HG03469 (cell line): Measurements from ENCODE around the gene FAR1.
A peak's percentile ranks its signal among the peaks of the same experiment; 100 is the strongest.
"Not testable (repeated sequence)": the region's sequence is repeated elsewhere in the genome, so short reads cannot be mapped to it uniquely, and the experiment has no call there.

ENCODE experiments used
- ATAC-seq: cut with Tn5 transposase; IDR thresholded peaks from one replicate; pipeline ENCODE4 v1.9.1; 2021; ENCODE audit warnings: mild to moderate bottlenecking, moderate library complexity, moderate number of reproducible peaks; ENCODE audit not compliant: unreplicated experiment

FAR1 gene

DNA sequence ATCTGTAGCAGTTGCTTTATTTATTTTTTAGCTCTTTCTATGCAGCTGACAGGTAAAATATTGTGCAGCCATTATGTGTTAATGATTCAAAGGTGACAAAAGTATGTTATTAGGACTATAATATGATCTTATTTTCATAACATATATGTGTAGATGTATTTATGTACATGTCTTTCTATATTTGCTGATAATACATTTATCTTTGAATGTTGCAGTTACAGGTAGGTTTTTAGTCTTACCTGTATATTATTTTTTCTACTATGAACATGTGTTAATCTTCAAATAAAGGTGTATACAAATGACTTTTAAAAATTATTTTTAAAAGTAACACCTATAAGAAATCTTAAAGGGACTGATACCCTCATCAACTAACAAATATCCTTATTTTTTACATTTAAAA is 33.6 kb downstream of the FAR1 start:
- no peak for ATAC-seq

DNA sequence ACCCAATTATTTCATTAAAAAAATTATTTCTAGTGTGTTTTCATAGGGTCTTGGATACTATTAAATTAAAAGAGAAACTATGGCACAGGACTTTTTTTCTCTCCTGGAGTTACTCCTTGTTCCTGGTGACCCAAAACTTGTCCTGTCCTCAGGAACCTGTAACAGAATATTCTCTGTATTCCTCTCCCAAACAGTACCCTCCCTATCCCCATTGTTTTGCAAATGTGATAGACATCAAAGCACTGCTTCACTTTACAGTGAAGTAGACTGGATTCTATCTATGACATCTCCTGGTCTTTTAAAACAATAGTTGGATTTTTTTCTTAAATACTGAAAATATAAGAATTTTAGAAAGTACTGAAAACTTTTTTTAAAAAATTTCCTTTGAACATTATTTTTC is 37.2 kb downstream of the FAR1 start:
- ATAC-seq = no peak

DNA sequence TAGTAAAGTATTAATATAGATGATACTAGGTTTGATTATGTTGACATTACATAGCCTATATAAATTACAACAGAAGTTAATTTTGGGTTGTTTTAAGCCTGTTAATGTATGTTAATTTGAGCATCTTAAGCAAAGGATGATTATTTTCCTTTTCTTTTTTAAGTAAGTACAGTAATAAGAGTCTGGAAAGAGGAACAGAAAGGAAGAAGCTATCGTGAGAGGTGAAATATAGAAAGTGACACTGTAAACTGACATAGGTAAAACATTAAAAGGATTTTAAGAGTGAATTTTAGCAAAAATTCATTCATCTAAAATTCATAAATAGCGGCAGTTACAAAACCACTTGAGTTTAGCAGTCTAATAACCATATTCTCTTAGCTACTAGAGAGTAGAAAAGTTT is 45.5 kb downstream of the FAR1 start:
- peak; percentile 49 for ATAC-seq

DNA sequence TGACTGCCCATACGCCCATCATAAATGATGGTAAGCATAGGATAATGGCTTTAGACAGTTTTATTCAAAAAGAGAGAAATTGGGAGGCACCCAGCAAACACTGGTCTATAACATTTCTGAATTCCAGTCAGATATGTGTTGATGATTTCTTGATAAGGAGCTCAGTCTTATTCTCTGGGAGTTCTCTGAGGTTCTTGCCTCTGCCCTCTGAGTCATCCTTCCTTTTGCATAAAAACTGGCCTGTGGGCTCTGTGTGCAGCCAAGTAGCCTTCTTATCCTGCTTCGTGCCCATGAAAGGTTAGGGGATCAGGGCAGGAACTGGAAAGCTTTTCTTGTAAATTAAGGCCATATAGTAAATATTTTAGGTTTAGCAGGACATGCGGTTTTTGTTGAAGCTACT is 48.9 kb downstream of the FAR1 start:
- no peak for ATAC-seq

DNA sequence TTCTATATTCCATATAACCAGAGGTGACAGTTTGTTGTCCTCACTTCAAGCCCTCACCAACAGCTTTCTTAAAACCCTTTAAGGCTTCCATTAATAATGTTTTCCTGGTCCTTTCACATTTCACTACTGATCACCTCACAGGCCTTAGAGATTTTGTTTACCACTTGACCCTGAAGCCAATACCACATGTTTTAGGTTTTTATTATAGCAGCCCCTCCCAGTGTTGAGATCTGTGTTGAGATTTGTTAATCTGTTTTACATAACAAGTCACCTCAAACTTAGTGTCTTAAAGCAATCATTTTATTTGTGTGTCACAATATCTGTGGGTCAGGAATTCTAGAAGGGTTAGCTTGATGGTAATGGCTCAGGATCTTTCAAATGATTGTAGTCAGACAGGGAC is 49.9 kb downstream of the FAR1 start:
- no peak for ATAC-seq

DNA sequence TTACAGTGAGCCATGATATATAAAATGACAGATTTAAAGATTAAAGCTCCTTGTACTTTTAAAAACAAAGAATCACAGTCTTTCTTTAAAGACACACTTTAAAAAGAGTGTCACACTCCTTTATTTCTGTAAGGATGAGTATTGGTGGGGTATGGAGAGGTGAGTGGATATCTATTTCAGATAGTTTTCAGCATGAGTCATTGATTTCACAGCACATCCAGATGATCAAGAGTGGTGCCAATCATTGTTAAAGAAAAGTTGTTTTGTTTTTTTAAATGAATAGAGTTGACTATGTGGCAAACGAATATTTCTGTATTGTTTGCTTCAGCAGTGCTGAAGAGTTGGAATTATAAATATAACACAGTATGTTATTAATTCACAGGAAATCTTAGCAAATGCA is 52.5 kb downstream of the FAR1 start:
- ATAC-seq = no peak

DNA sequence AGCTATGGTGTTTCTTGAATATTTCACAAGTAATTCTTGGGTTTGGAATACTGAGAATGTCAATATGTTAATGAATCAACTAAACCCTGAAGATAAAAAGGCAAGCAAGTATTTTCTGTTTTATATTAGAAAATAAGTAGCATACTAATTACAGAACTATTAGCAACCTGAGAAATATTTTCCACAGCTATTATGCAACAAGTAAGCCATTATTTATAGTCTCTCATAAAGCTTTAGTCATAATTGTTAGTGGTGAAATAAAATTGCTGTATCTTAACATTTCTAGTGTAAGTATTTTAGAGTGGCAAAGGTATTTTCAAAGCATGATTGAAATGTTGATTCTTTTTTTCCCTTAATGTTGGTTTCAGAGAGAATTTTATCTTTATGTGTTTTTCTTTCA is 53.3 kb downstream of the FAR1 start:
- ATAC-seq = no peak

DNA sequence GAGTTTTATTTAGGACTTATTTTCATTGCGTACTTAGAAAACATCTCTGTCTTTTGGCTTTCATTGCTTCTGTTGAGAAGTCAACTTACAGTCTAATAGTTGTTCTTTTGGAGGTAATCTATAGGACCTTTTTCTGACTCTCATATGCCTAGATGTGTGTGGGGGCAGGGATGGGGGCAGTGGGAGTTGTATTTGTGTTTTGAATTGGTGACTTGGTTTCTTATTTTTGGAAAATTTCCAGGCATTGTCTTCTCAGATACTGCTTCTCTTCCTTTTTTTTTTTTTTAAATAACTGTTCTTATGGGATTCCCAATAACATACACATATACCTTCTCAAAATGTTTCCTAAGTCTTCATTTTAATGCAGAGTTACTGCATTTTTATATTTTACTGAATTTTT is 58.0 kb downstream of the FAR1 start:
- no peak for ATAC-seq

DNA sequence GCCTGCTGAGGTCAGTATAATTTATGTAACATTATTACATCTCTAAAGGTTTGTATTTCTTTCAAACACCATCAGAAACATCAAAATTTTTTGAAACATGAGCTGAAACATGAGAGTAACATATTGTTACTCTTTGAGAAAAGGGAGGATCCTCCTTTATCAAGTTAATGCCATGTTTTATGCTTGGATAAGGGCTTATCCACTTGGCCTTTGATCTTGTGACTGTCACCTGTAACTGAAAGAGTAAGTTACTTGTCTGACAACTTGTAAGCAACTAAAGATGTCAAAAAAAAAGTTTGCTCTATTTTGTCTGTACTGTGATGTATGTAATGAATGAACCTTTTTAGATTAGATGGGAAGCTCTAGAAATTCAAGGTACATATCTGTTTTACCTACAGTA is 59.6 kb downstream of the FAR1 start:
- ATAC-seq = no peak

DNA sequence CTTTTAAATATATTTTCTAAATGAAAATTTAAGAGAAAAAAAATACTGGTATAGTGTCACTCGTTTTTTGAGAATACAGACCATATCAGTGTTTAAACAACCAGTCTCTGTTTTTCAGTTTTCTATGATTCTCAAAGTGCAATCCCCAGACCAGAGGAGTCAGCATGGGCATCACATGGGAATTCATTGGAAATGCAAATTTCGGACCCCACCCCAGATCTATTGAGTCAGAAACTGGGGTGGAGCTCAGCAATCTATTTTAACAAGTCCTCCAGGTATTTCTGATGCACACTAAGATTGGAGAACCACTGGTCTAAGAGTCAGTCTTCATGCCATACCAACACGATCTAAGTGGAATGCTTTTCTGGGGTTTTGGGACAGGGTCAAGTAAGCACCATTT is 66.1 kb downstream of the FAR1 start:
- ATAC-seq = no peak

DNA sequence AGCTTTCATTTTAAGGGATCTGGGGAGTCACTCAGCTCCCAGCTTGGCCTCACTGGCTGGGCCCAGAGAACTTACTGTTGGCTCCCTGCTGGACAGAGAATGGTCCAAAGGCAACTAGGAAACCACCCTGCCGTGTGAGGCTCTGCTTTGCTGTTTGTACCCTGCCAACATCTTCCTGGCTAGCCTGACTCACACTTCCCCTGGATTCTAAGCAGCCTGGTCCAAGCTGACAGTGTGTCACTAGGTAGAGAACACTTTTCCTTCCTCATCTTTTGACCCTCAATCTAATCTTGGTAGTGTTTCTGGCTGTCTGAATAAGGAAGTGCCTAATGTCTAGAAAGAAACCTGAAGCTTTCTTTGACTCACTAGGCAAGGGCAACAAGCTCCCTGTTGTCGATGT is 76.7 kb downstream of the FAR1 start:
- ATAC-seq = no peak

DNA sequence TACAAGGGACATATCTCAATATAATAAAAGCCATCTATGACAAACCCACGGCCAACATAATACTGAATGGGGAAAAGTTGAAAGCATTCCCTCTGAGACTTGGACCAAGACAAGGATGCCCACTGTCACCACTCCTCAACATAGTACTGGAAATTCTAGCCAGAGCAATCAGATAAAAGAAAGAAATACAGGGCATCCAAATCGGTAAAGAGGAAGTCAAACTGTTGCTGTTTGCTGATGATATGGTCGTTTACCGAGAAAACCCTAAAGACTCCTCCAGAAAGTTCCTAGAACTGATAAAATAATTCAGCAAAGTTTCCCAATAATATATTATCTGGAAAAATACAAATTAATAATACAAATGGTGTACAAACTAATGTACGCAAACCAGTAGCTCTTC is 84.8 kb downstream of the FAR1 start:
- not testable (repeated sequence) for ATAC-seq

DNA sequence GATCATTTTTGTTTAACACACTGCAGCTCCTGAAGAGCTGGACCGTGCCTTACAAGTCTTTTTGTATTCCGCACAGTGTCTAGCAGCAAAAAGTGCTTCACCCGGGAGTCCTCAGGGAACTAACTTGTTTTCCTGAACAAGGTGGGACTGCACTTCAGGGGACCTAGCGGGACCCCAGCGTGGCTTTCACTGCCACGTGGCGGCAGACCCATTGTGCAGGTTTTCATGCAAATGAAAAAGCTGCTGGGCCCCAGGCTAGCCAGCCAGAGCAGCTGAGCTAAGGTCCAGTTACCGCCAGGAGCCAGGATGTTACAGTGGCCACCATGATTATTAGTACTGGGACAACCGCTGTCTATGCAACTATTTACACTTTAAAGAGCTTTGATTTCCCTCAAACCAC is 90.6 kb downstream of the FAR1 start:
- ATAC-seq = no peak

DNA sequence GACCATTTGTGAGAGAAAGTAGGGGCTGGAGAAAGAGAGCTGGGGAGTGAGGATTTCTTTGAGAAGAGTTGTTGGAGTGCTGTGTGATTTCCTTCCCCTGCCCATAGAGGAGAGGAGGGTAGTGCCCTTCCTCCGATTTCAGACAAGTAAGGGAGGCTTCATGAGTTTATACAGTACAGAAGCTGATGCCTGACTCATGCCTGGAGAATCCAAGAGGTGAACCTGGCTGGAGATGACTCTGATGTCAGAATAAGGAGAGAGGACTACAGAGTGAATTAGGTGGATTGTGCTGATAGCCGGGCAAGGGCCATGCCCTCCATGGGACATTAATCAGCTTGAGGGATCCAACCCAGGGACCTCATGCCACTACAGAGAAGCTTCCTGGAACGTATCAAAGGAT is 91.6 kb downstream of the FAR1 start:
- ATAC-seq = no peak

DNA sequence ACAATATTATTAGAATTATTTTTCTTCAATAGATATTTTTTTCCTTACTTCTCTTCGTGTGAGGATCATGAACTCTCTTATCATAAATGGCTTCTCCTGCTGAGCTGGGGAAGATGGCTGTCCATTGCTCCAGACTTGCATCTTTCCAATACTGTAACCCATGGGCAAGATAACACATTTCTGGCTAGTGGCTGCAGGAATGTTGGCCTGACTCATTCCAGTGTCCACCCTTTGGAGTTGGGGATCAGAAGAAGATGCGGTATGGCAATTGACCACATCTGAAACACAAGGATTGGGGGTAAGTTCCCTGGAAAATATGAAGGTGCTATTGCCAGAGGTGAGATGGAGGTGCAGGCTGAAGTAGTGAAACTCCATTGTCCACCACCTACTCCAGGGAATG is 92.8 kb downstream of the FAR1 start:
- ATAC-seq = no peak

DNA sequence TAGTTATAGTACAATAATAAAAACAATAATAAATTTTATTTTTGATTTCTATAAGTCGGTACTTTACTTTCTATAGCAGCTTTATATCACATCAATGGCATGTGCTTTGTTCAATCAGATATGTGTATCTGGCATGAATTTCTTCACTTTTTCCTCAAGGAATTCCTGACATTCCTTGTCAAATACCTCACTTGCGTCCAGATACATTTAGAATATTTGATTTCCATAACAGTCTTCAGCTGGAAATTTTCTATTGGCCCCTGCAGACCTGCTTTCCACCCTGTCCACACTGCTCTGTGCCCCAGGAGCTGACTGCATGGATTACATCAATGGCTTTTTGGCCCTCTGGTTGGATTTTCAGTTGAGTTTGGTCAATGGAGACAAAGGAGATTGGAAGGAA is 93.2 kb downstream of the FAR1 start:
- ATAC-seq = no peak

DNA sequence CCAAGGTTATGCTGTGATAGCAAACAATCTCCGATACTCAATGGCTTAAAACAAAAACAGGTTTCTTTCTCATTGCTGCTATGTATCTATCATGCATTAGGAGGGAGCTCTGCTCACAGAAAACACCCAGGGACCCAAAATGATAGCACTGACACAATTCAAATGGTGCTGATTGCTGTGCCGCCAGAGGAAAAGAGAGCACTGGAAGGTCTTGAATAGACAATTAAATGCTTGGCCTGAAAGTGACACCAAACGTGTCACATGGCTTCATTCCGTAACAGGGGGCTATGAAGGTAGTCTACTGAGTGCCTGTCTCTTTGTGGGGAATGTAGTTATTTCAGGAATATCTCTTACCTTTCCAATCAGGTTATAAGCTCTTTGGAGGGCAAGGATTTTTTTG is 94.2 kb downstream of the FAR1 start:
- ATAC-seq = no peak

DNA sequence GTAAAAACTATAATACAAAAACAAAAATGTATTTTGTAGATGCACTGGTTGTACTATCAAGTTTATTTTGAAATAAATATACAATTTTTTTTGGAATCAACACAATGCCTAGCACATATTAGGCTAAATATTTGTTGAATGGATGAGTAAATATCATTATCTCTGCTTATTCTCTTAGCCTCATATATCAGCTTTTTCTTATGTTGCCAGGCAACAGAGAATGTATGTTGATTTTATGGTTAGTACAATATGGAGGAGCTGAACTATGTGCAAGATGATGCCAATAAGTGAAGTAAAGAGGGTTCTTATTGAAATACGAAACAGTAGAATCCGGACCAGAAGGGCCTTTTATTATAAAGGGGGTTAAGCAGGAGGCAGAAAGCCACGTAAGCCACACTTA is 94.9 kb downstream of the FAR1 start:
- ATAC-seq = no peak

DNA sequence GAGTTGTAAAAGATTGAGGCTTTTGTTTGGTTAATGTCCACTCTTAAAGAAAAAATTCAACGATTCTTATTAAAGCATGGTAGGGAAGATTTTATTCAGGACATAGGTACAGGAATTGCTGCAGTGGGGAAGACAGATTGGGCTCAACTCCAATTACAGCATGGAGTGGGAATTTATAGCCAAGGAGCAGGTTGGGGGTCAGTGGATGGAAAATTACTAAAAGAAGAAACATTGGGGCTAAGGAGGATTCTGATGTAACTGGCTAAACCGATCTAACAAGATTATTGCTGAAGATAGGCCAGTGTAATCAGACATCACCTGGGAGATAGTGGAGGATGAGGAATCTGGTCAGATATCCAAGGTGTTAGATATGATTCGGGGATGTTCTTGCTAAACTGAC is 97.4 kb downstream of the FAR1 start:
- no peak for ATAC-seq

DNA sequence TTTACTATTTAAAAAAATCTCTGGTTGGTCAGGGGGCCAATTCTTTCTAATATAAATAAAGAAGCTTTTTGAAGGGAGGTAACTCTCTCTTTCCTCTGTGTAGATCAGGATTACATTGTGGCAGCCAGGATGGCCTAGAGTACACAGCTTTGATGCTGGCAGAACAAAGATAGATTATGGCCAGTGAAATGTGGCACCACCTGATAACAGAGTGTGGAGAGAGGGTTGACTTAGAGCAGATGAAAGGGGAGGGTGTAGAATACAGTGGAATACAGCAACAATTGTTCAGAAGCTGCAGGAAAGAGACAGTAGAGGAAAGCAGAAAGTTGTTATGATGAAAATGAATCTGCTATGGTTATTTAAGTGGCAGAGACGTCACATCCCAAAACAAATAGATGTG is 99.0 kb downstream of the FAR1 start:
- ATAC-seq = no peak

DNA sequence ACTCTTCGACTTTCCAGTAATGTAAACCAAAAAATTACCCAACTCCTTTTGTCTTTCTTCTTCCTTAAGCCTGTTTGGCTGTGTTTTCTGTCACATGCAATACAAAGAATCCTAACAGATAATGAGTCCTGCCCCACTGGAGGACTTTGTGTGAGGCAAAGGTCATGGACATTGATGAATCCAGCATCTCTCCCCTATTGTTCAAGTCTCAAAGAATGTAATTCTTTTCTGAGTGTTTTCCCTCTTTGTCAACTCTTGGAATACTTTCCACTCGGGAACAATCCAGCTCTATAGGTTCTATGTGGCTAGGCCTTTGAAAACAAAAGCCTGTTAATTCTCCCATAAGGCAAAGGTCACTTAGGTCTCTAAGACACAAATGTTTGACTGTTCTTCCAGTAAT is 100.7 kb downstream of the FAR1 start:
- ATAC-seq = no peak

DNA sequence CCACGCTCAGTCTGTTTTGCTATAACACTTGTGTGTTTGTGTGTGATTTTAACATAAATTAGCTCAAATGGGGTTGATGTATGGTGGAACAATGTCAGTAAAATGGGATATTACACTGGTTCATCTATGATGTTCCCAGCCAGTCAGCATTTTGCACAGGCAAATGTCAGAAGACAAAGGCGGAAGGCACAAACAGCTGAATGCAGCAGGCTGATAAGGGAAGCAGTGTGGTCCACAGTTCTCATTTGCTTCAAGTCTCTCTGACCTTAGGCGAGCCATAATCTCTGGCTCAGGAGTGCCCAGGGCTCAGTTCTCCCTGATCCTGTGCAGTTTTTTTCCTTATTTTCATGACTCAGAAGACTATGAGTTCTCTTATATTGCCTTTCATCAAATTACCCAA is 102.7 kb downstream of the FAR1 start:
- ATAC-seq = no peak

DNA sequence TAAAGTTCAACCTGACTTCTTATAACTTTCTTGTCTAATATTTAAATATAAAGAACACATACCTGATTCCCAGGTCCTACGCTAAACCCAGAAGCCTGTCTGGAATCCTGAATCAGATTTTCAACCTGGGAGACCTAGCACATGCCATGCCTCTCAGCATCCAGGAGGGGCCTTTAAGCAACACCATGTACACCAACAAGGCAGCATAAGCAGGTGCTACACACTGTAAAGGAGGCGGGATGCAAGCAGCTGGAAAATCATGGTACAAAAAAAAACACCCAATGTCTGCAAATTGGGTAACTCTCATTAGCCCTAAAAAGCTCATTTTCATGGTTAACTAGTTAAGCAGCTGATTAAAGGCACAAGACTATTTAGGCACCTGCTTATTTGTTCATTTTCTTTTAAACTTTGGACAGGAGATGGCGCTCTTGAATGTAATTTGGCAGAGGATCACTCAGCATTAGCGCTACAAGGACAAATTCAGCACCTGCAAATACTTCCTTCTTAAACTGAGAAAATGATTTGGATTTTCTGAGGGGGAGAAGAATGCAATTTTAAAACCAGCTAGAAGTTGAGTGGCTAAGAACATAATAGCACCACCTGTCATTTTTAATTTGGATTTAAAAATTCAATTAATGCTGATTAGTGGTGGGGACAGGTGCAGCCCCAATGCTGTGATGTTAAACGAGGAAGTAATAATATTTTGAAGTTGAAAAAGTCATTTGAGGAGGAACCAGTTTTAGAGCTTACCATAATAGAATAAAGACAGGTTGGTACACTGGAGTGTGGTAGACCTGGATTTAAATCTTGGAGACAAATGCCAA is 104.0 kb downstream of the FAR1 start:
- ATAC-seq = peak; percentile 75
